ENCODE measurements around the gene MGAT2. TPM values are rescaled to one million over a fixed set of nuclear protein-coding genes. Genes with fewer than 3 reads are reported as not detected.
A peak's percentile ranks its signal among the peaks of the same experiment; 100 is the strongest.

MGAT2 gene
- total and polyA plus RNA-seq, 9 of the 15 experiments (the other 6 are each of a cell fraction or from before 2014, with no cell fraction given) = 0.03 to 33.3 (median 24.6) TPM; not detected in 1

GRCh38 chr14:49594347-49595091 is 26.1 kb upstream of the MGAT2 start:
- no peaks in the 10 kb centered on the region for H3K9me1 ChIP-seq (ENCODE audit: control insufficient read depth, insufficient read depth, low read length)
- FAIRE-seq (peak; percentile 92), ATAC-seq (peak; percentile 67), DNase-seq (ENCODE audit: extremely low read depth in 1 of 4, low spot score in 3 of 4) (peak; percentile 17 to 83 (median 48))
- H3K4me2 ChIP-seq (ENCODE audit: insufficient read depth, low read length) = no peak overlapping the region
- H3K9me3 ChIP-seq (replicated peaks; ENCODE audit: control insufficient read depth, insufficient read depth, low read depth, low read length) = no peaks in the 10 kb centered on the region
- in situ Hi-C loops (cut with MboI) (no loop called here), intact Hi-C loops (cut with micrococcal nuclease) (loop anchor here (1.0 kb wide), 1 partner anchor 8 kb away; the partner anchor contains the start of gene RPS29)
- H3K27me3 ChIP-seq (ENCODE audit: control insufficient read depth in 2 of 2, insufficient read depth in 2 of 2, low read length in 2 of 2) = no peaks in the 10 kb centered on the region
- POLR2A ChIA-PET = interaction anchor here (0.5 to 2.4 kb wide), 5 partner anchors 9 to 110 kb away, joined by 3 to 14 read pairs (median 5); partner anchors contain the start of genes MGAT2, RPL36AL and RPS29
- no TSS peak for BruUV-seq (replicated peaks)
- no peaks in the 10 kb centered on the region for H3K36me3 ChIP-seq (ENCODE audit: control insufficient read depth, insufficient read depth, low read length)
- H3K4me3 ChIP-seq = no peak overlapping the region
- peaks cover 25% of the 10 kb centered on the region for H3K79me2 ChIP-seq (ENCODE audit: control insufficient read depth, insufficient read depth, low read length)
- peak overlapping the region; percentile 66; the same call in 1 of the 3 replicates for H3K27ac ChIP-seq (ENCODE audit: extremely low read depth, low read depth, low read length)
- H2AFZ ChIP-seq (ENCODE audit: low read depth, low read length) = no peak overlapping the region
- H4K20me1 ChIP-seq (replicated peaks; ENCODE audit: control insufficient read depth, insufficient read depth, low read length) = no peaks in the 10 kb centered on the region
- peaks cover 13 to 25% of the 10 kb centered on the region in 2 experiments for H3K4me1 ChIP-seq (replicated peaks in 1 of 2; ENCODE audit: control insufficient read depth in 2 of 2, insufficient read depth in 2 of 2, low read length in 2 of 2)
- CTCF ChIA-PET (ENCODE audit: low intra/inter-chr PET ratio) = interaction anchor here (0.6 kb wide), 1 partner anchor 26 kb away, joined by 3 read pairs; the partner anchor contains the start of genes MGAT2 and RPL36AL
- H3K9ac ChIP-seq (ENCODE audit: insufficient read depth in 1 of 2, low read depth in 2 of 2, low read length in 2 of 2) = peak overlapping the region in 1 of 2 experiments; percentile 39; a peak in 2 of 4 replicates
- 0% methylated on average over 4 of the region's 4 CpGs for WGBS (ENCODE audit: insufficient coverage, low coverage, missing lambda C conversion rate)
- TF ChIP-seq FOXJ3 (CRISPR knock-in tag; IDR thresholded peaks at IDR 0.05) (no peak), NFYB (IDR thresholded peaks at IDR 0.05; ENCODE audit: extremely low read depth, insufficient read length) (peak; percentile 16), SMARCA4 (IDR thresholded peaks at IDR 0.05) (peak; percentile 78), ZNF24 (IDR thresholded peaks at IDR 0.05) (0 out of 2 replicates have a peak, but pooled peaks have one; percentile 18), ZNF644 (tag; IDR thresholded peaks at IDR 0.05; ENCODE audit: low read depth) (peak; percentile 42; the same call in 1 of the 2 replicates), NR2C1 (IDR thresholded peaks at IDR 0.05) (no peak), NR2C1 (tag; IDR thresholded peaks at IDR 0.05) (no peak), KLF10 (CRISPR knock-in tag; IDR thresholded peaks at IDR 0.05) (no peak), CTBP1 (IDR thresholded peaks at IDR 0.05; ENCODE audit: borderline replicate concordance) (peak; percentile 43; the same call in 1 of the 2 replicates), ZNF780A (CRISPR knock-in tag; IDR thresholded peaks at IDR 0.05) (no peak), ARNT (IDR thresholded peaks at IDR 0.05) (0 out of 4 replicates have a peak, but pooled peaks of 1 of the 2 experiments have one; percentile 37), ATF1 (CRISPR knock-in tag; IDR thresholded peaks at IDR 0.05) (no peak), ATF1 (tag; IDR thresholded peaks at IDR 0.05) (peak; percentile 47; the same call in 1 of the 2 replicates), SMAD1 (IDR thresholded peaks at IDR 0.05; ENCODE audit: low read depth, low read length, partially characterized antibody) (no peak), NCOR1 (IDR thresholded peaks at IDR 0.05) (peak; percentile 77), EP300 (IDR thresholded peaks at IDR 0.05; ENCODE audit: low read length) (peak; percentile 67; the same call in 1 of the 2 replicates), ZNF311 (CRISPR knock-in tag; IDR thresholded peaks at IDR 0.05) (no peak), EP400 (IDR thresholded peaks at IDR 0.05) (peak; percentile 55; the same call in 1 of the 2 replicates), HLTF (IDR thresholded peaks at IDR 0.05) (0 out of 2 replicates have a peak, but pooled peaks have one; percentile 21), HMBOX1 (IDR thresholded peaks at IDR 0.05) (no peak), USF1 (CRISPR knock-in tag; IDR thresholded peaks at IDR 0.05) (no peak)

Measured in K562 (cell line).